Activated CD8-positive, alpha-beta T cell treated with anti-CD3 and anti-CD28 coated beads, Interleukin-2, amount 10 ng/mL, durations not matched to agents 7 days and 5 days (primary cell): ENCODE results near the gene DAB2IP. TPM values are rescaled to one million over a fixed set of nuclear protein-coding genes. Genes with fewer than 3 reads are reported as not detected.
"Not testable (repeated sequence)": the region's sequence is repeated elsewhere in the genome, so short reads cannot be mapped to it uniquely, and the experiment has no call there.

Source experiments
- ATAC-seq: fragments of 150-1000 bp; cut with Tn5 transposase; one replicate; pipeline ENCODE4 v1.10.0; 2021; ENCODE audit warnings: moderate library complexity
- CTCF ChIA-PET: fragments of 350-600 bp; sonication (Branson Sonifier 250); formaldehyde crosslinking; loops from one replicate; lab custom pipeline; 2021; ENCODE audit warnings: antibody characterized with exemption; lab: Charles Lee
- POLR2A ChIA-PET: fragments of 350-600 bp; sonication (Branson Sonifier 250); formaldehyde crosslinking; loops from one replicate; lab custom pipeline; 2021; ENCODE audit warnings: antibody characterized with exemption; lab: Charles Lee
- DNase-seq: peaks from one replicate; pipeline ENCODE4 v3.0.0-alpha.2; 2020
- H3K27ac Mint-ChIP-seq: one replicate; pipeline ENCODE4 v1.8.0; 2021; ENCODE audit warnings: mild to moderate bottlenecking, mixed read lengths
- H3K27me3 Mint-ChIP-seq: one replicate; pipeline ENCODE4 v1.8.0; 2021; ENCODE audit warnings: low read depth, mixed read lengths
- H3K36me3 Mint-ChIP-seq: one replicate; pipeline ENCODE4 v1.8.0; 2021; ENCODE audit warnings: low read depth, mixed read lengths
- H3K4me1 Mint-ChIP-seq: one replicate; pipeline ENCODE4 v1.8.0; 2021; ENCODE audit warnings: low read depth, mixed read lengths
- H3K4me3 Mint-ChIP-seq: one replicate; pipeline ENCODE4 v1.8.0; 2021; ENCODE audit warnings: mild to moderate bottlenecking, mixed read lengths
- H3K9me3 Mint-ChIP-seq: one replicate; pipeline ENCODE4 v1.8.0; 2022; ENCODE audit warnings: mixed read lengths; ENCODE audit not compliant: insufficient read depth
- total RNA-seq, 2 experiments: library from RNA; stranded (reverse); gene quantifications; one replicate each; pipeline ENCODE4 v1.2.3, GENCODE V29; 2021

Gene DAB2IP
- total RNA-seq, 2 experiments from 2014 or later = 0.08 to 0.13 TPM

- ATAC-seq (no peak), DNase-seq (no peak)
- Mint-ChIP-seq H3K36me3 (no peaks in the 10 kb centered on the region), H3K27me3 (peaks cover 38% of the 10 kb centered on the region), H3K4me1 (peaks cover 30% of the 10 kb centered on the region), H3K4me3 (no peak overlapping the region), H3K27ac (no peak overlapping the region), H3K9me3 (no peaks in the 10 kb centered on the region)
- CTCF ChIA-PET = no interaction called here
- POLR2A ChIA-PET = no interaction called here
These were observed 85.6 kb downstream of the DAB2IP start for GRCh38 chr9:121736934-121737462.

GRCh38 chr9:121737481-121737931 lies 86.1 kb downstream of the DAB2IP start:
- ChIA-PET POLR2A (no interaction called here), CTCF (no interaction called here)
- no peaks in the 10 kb centered on the region for H3K9me3 Mint-ChIP-seq
- DNase-seq = no peak
- no peak overlapping the region for H3K4me3 Mint-ChIP-seq
- no peak for ATAC-seq
- H3K36me3 Mint-ChIP-seq = no peaks in the 10 kb centered on the region
- H3K4me1 Mint-ChIP-seq = peaks cover 25% of the 10 kb centered on the region
- H3K27me3 Mint-ChIP-seq = peaks cover 35% of the 10 kb centered on the region
- H3K27ac Mint-ChIP-seq = no peak overlapping the region

- DNase-seq = no peak
- Mint-ChIP-seq H3K9me3 (no peaks in the 10 kb centered on the region), H3K36me3 (no peaks in the 10 kb centered on the region), H3K27me3 (peaks cover 35% of the 10 kb centered on the region), H3K27ac (no peak overlapping the region), H3K4me3 (no peak overlapping the region), H3K4me1 (peaks cover 17% of the 10 kb centered on the region)
- ChIA-PET CTCF (interaction anchor here (1.1 kb wide), 1 partner anchor 51 kb away, joined by 3 read pairs; no protein-coding TSS in a partner anchor), POLR2A (no interaction called here)
- ATAC-seq = no peak
These were observed 87.0 kb downstream of the DAB2IP start for GRCh38 chr9:121738411-121738810.

GRCh38 chr9:121738968-121739367 lies 87.5 kb downstream of the DAB2IP start:
- POLR2A ChIA-PET = no interaction called here
- Mint-ChIP-seq H3K4me3 (no peak overlapping the region), H3K9me3 (no peaks in the 10 kb centered on the region), H3K27ac (no peak overlapping the region), H3K27me3 (peaks cover 35% of the 10 kb centered on the region), H3K4me1 (peaks cover 14% of the 10 kb centered on the region), H3K36me3 (no peaks in the 10 kb centered on the region)
- no peak for ATAC-seq
- no peak for DNase-seq
- CTCF ChIA-PET = interaction anchor here (1.1 kb wide), 1 partner anchor 52 kb away, joined by 3 read pairs; no protein-coding TSS in a partner anchor

DNA sequence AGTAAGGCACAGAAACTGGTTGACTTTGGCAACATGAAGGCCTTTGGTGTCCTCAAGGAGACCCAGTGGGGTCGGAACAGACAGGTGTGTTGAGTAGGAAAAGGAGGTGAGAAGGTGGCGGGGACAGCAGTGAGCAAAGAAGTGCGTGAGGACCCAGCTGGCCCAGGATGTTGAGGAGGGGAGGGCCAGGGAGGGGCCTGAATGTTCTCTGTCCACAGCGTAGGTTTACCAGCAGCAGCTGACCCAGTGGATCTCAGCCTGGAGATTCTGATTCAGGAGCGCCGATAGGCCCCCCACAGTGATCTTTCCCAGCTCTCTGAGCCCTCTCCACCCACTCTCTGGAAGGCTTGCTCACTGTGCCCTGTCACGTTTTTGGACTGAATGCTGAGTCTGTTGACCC lies 88.5 kb downstream of the DAB2IP start:
- no peak for ATAC-seq
- H3K9me3 Mint-ChIP-seq = no peaks in the 10 kb centered on the region
- H3K4me3 Mint-ChIP-seq = no peak overlapping the region
- peaks cover 29% of the 10 kb centered on the region for H3K27me3 Mint-ChIP-seq
- POLR2A ChIA-PET = no interaction called here
- no peak overlapping the region for H3K27ac Mint-ChIP-seq
- CTCF ChIA-PET = no interaction called here
- peaks cover 13% of the 10 kb centered on the region for H3K4me1 Mint-ChIP-seq
- no peak for DNase-seq
- no peaks in the 10 kb centered on the region for H3K36me3 Mint-ChIP-seq

DNA sequence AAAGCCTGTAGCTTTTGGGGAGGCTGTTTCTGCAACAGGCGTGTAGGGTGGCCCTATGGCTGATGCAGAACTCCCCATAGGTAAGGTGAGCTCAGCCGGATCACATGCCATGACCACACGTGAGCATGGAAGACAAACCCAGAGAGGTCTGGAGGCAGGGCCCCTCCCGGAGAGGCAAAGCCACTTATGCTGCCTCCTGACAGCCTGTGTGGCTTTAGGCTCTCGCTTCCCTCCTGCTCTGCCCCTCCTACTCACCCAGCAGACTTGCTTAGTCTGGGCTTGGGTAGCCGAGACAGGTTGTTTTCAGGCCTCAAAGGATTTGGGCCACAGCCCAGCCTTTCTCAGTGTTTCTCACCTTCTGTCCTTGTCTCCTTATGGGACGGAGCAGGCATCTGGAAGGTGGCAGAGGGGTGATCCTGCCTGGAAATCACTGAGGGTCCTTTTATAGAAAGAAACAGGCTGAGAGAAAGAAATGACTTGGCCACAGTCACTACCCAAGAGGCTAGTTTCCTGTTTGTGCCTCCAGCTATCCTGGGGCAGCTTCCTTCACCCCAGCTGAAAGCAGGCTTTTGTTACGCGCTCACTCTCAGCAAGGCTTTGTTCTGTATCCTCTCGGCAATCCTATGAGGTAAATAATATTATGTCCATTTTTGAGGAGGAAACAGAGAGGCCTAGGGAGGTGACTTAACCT lies 89.9 kb downstream of the DAB2IP start:
- no peak overlapping the region for H3K4me3 Mint-ChIP-seq
- no peak for ATAC-seq
- H3K9me3 Mint-ChIP-seq = no peaks in the 10 kb centered on the region
- peaks cover 9% of the 10 kb centered on the region for H3K4me1 Mint-ChIP-seq
- no peak for DNase-seq
- no peaks in the 10 kb centered on the region for H3K36me3 Mint-ChIP-seq
- POLR2A ChIA-PET = no interaction called here
- H3K27me3 Mint-ChIP-seq = peaks cover 17% of the 10 kb centered on the region
- no peak overlapping the region for H3K27ac Mint-ChIP-seq
- CTCF ChIA-PET = interaction anchor here (0.8 to 1.1 kb wide), 2 partner anchors 54 to 58 kb away, joined by 4 to 5 read pairs; no protein-coding TSS in a partner anchor

- H3K9me3 Mint-ChIP-seq, H3K27ac Mint-ChIP-seq, H3K4me1 Mint-ChIP-seq, POLR2A ChIA-PET, H3K4me3 Mint-ChIP-seq, DNase-seq, H3K36me3 Mint-ChIP-seq, ATAC-seq: not testable (repeated sequence)
- CTCF ChIA-PET = interaction anchor here (0.8 to 1.1 kb wide), 2 partner anchors 55 to 58 kb away, joined by 4 to 5 read pairs; no protein-coding TSS in a partner anchor
- H3K27me3 Mint-ChIP-seq = peaks cover 13% of the 10 kb centered on the region
These were observed 90.5 kb downstream of the DAB2IP start for GRCh38 chr9:121741919-121742283.

GRCh38 chr9:121742923-121743322 lies 91.5 kb downstream of the DAB2IP start:
- H3K9me3 Mint-ChIP-seq = no peaks in the 10 kb centered on the region
- no peak for DNase-seq
- ChIA-PET CTCF (interaction anchor here (2.4 kb wide), 1 partner anchor 56 kb away, joined by 9 read pairs; no protein-coding TSS in a partner anchor), POLR2A (no interaction called here)
- no peak overlapping the region for H3K4me3 Mint-ChIP-seq
- peaks cover 13% of the 10 kb centered on the region for H3K27me3 Mint-ChIP-seq
- ATAC-seq = no peak
- no peaks in the 10 kb centered on the region for H3K36me3 Mint-ChIP-seq
- H3K4me1 Mint-ChIP-seq = peaks cover 18% of the 10 kb centered on the region
- no peak overlapping the region for H3K27ac Mint-ChIP-seq

DNA sequence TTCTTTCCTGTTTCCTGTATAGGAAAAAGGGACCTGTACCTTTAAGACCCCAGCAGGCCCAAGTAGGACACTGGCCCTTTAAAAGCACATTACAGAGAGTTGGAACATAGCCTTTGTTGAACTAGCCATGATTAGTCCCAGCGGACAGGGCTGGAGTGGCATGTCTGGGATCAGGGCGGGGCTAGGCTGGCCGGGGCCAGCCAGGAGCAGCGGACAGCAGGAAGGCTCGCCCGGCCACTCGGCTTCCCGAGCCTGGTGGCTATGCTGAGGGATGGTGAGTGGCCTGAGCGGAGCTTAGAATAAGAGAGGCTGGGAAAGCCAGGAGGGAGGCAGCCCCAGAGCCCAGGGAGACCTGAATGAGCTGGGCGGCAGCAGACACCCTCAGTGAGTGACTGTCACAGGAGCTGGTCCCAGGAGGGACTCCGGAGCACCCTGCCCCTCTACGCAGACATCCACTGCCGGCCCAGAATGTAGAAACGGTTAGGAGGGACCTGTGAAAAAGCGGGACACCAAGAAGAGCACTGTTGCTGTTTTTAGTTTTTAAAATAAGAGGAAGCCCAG lies 92.1 kb downstream of the DAB2IP start:
- peaks cover 24% of the 10 kb centered on the region for H3K4me1 Mint-ChIP-seq
- no peaks in the 10 kb centered on the region for H3K36me3 Mint-ChIP-seq
- no peak for ATAC-seq
- no peak for DNase-seq
- POLR2A ChIA-PET = no interaction called here
- CTCF ChIA-PET = interaction anchor here (2.1 to 2.4 kb wide), 2 partner anchors 8 to 56 kb away, joined by 7 to 9 read pairs; no protein-coding TSS in a partner anchor
- peaks cover 13% of the 10 kb centered on the region for H3K27me3 Mint-ChIP-seq
- H3K27ac Mint-ChIP-seq = no peak overlapping the region
- no peak overlapping the region for H3K4me3 Mint-ChIP-seq
- no peaks in the 10 kb centered on the region for H3K9me3 Mint-ChIP-seq

- ChIA-PET CTCF (interaction anchor here (0.7 to 2.4 kb wide), 6 partner anchors 9 to 316 kb away, joined by 3 to 13 read pairs (median 6); no protein-coding TSS in a partner anchor), POLR2A (no interaction called here)
- ATAC-seq (peak; percentile 85), DNase-seq (peak; percentile 83)
- Mint-ChIP-seq H3K27me3 (peaks cover 7% of the 10 kb centered on the region), H3K36me3 (no peaks in the 10 kb centered on the region), H3K4me3 (no peak overlapping the region), H3K4me1 (peaks cover 27% of the 10 kb centered on the region), H3K9me3 (no peaks in the 10 kb centered on the region), H3K27ac (no peak overlapping the region)
These were observed 92.7 kb downstream of the DAB2IP start for GRCh38 chr9:121744002-121744686.

GRCh38 chr9:121744687-121745395 lies 93.4 kb downstream of the DAB2IP start:
- Mint-ChIP-seq H3K4me1 (peaks cover 27% of the 10 kb centered on the region), H3K27me3 (peaks cover 4% of the 10 kb centered on the region), H3K27ac (no peak overlapping the region), H3K36me3 (no peaks in the 10 kb centered on the region), H3K9me3 (no peaks in the 10 kb centered on the region), H3K4me3 (no peak overlapping the region)
- ChIA-PET POLR2A (no interaction called here), CTCF (interaction anchor here (0.5 to 2.4 kb wide), 9 partner anchors 10 to 316 kb away, joined by 3 to 13 read pairs (median 4); no protein-coding TSS in a partner anchor)
- peak; percentile 17 for ATAC-seq
- no peak for DNase-seq
